GM23248 (cell line): ENCODE results near the gene RAB43.

Experiments used
- EZH2 ChIP-seq: fragments of 200-600 bp; sonication (generic); IDR thresholded peaks from 2 replicates; pipeline ENCODE4 v1.6.1; 2018; ENCODE audit warnings: antibody characterized with exemption, mild to moderate bottlenecking; ENCODE audit not compliant: insufficient read depth, poor library complexity, severe bottlenecking
- EZH2phosphoT487 ChIP-seq: fragments of 200-600 bp; sonication (generic); IDR thresholded peaks from 2 replicates; pipeline ENCODE4 v1.6.1; 2018; ENCODE audit warnings: antibody characterized with exemption, moderate library complexity, mild to moderate bottlenecking, low read depth; ENCODE audit not compliant: insufficient read depth

DNA sequence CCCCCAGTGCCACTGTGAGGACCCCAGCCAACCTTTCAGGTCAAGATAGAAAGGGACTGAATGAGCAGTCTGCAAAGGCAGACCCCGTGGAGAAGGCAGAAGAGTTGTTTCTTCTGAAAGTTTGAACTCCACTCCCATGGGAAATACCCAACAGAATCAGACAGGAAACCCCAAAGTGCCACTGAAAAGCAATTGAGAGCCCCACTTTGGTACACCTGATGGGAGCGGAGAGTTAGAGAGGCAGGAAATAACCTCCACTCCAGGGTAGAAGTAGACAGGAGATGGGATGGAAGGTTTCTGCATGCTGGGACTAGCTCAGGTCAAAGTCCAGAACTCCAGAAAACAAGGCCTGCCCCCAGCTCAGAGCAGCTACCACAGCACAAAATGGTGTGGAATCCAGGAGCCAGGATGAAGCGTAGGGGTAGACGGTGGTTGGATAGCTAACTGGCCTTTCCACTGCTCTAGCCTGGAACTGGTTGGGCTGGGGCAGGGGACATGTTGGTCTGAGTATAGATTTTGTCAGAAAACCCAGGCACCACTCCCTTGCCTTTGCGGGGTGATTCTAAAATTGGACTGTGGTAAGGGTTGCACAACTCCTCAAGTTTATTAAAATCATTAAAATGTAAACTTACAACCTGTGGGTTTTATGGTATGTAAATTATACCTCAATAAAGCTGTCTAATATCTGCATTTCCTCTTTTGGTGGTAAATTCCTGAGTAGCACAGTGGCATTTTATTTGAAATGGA, 1.9 kb upstream of the RAB43 start:
- TF ChIP-seq EZH2 (no peak), EZH2phosphoT487 (no peak)
